HG03045 (cell line): ENCODE measurements around the gene FAM89A.
"Not testable (repeated sequence)": the region's sequence is repeated elsewhere in the genome, so short reads cannot be mapped to it uniquely, and the experiment has no call there.

Experiments
- ATAC-seq: cut with Tn5 transposase; IDR thresholded peaks from one replicate; pipeline ENCODE4 v1.9.1; 2021; ENCODE audit warnings: mild to moderate bottlenecking, moderate library complexity; ENCODE audit not compliant: unreplicated experiment

FAM89A gene

DNA sequence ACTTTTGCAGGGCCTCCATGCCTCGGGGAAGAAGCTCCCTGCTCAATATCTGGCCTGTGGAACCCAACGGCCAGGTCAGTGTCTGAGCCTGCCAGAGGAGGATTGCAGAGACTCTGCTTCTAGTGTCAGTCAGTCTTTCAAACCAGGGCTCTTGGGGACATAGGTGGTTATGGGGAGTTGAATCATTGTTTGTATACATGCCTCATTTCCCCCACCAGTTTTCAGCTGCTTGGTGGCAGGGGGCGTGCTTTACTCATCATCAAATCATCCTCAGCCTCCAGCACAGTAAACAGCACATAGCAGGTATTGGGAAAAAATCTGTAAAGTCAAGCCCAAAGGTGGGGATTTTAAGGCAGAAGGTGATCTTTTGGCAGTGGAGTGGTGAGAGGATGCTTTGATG lies 17.4 kb upstream of the FAM89A start:
- ATAC-seq = no peak

DNA sequence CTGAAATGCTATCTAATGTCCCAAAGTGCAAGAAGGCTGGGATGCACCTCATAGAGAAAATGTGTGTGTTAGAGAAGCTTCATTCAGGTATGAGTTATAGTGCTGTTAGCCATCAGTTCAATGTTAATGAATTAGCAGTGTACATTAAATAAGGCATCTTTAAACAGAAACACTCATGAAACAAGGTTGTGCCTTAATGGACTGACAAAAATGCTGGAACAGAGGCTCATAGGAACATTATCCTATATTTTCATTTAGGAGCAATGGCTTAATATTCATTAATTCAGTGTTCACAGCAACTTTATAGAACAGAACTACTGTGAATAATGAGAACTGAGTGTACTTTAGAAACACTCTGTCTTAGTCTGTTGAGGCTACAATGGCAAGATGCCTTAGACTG lies 15.2 kb upstream of the FAM89A start:
- ATAC-seq = no peak

DNA sequence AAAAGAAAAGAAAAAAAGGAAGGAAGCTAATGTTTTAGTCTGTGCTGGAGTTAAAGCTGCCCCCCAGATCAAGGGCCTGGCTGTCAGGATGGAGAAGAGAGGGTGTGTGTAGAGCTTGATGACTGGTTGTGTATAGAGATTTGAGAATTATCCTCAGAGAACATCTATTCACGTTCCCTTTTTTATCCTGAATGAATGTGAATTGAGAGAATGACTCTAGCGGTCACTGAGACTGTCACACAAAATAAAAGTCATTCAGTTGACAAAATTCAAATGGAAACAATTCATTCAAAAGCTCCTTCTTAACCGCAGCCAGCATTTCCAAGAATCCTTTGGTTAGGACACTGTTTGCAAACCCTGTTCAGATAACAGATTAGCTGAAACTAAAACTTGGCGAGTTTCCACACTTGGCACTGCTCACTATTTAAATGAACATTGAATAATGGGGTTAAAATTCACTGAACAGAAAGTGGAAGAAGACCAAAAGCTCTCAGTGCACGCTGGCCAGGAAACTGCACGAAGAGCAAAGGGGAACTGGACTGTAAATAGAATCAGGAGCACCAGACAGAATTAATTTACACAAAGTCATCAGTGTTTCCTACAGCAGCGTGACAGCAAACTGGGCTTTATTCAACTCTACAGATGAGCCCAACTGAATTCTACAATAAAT lies 13.6 kb upstream of the FAM89A start:
- peak; percentile 65 for ATAC-seq

DNA sequence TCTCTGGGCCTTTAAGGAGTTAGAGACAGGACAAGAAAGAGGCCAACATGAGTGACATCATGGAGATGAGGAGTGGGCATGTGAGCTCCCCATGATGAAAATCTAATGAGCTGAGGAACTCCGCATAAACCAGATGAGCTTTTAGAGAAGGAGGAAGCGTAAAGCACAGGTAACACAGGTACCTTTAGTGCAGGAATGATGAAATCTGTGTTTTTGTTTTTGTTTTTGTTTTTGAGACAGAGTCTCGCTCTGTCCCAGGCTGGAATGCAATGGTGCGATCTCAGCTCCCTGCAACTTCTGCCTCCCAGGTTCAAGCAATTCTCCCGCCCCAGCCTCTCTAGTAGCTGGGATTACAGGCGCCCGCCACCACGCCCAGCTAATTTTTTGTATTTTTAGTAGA lies 12.7 kb upstream of the FAM89A start:
- no peak for ATAC-seq

DNA sequence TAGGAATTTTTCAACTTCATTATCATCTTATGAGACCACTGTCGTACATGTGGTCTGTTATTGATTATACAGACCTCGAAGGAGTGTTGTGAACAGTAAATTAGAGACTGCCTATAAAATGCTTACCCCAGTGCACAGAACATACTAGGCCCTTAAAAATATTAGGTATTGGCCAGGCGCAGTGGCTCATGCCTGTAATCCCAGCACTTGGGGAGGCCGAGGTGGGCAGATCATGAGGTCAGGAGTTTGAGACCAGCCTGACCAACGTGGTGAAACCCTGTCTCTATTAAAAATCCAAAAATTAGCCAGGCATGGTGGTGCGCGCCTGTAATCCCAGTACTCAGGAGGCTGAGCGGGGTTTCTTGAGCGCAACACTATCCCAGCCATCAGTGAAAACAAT lies 10.9 kb upstream of the FAM89A start:
- not testable (repeated sequence) for ATAC-seq

DNA sequence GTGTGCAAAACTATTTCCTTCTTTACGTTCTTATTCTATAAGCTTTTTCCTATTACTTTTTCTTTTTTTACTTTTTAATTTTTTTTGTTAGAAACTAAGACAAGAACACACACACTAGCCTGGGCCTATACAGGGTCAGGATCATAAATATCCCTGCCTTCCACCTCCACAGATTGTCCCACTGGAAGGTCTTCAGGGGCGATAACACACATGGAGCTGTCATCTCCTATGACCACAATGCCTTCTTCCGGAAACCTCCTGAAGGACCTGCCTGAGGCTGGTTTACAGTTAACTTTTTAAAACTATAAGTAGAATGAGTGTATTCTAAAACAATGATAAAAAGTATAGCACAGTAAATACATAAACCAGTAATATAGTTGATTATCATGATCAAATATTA lies 10.3 kb upstream of the FAM89A start:
- ATAC-seq = no peak

DNA sequence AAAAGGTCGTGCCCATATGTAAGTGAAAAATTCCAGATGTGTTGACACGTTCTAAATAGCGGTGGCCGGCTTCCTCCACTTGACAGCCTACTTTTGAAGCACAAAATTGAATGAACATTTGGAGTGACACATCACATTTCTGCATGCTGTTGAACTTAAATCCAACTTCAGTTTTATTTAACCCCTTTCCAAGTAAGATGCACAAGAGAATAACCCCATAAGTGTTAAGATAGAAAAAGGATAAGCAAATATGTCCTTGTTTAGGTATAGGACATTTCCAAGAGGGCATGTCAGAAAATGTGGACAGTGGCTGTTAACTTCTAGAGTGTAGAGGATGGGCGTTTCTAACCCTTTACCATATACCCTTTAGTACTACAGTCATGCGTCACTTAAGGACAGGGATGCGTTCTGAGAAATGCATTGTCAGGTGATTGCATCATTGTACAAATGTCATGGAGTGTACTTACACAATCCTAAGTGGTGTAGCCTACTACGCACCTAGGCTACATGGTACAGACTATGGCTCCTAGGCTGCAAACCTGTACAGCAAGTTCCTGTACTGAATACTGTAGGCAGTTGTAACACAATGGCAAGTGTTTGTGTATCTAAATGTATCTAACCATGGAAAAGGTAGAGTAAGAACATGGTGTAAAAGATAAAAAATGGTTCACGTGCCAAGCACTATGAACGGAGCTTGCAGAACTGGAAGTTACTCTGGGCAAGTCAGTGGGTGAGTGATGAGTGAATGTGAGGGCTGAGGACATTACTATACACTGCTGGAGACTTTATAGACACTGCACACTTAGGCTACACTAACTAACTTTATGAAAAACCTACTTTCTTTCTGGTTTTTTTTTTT lies 9.3 kb upstream of the FAM89A start:
- no peak for ATAC-seq

DNA sequence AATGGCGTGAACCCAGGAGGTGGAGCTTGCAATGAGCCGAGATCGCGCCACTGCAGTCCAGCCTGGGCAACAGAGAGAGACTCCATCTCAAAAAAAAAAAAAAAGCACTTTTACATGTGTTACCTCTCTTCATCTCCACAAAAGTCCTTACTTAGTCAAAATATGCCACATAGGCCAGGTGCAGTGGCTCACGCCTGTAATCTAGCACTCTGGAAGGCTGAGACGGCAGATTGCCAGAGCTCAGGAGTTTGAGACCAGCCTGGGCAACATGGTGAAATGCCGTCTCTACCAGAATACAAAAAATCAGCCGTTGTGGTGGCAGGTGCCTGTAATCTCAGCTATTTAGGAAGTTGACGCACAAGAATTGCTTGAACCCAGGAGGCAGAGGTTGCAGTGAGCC lies 8.4 kb upstream of the FAM89A start:
- ATAC-seq = not testable (repeated sequence)

DNA sequence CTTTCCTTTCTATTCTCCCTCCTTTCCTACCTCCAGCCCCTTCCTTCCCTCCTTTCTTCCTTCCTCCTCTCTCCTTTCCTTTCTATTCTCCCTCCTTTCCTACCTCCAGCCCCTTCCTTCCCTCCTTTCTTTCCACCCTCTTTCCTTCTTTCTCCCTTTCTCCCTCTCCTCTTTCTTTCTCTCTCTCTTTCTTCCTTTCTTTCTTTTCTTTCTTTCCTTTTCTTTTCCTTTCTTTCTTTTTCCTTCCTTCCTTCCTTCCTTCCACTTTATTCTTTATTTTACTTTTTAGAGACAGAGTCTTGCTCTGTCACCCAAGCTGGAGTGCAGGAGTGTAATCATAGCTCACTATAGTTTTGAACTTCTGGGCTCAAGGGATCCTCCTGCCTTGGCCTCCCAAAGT lies 7.5 kb upstream of the FAM89A start:
- not testable (repeated sequence) for ATAC-seq

DNA sequence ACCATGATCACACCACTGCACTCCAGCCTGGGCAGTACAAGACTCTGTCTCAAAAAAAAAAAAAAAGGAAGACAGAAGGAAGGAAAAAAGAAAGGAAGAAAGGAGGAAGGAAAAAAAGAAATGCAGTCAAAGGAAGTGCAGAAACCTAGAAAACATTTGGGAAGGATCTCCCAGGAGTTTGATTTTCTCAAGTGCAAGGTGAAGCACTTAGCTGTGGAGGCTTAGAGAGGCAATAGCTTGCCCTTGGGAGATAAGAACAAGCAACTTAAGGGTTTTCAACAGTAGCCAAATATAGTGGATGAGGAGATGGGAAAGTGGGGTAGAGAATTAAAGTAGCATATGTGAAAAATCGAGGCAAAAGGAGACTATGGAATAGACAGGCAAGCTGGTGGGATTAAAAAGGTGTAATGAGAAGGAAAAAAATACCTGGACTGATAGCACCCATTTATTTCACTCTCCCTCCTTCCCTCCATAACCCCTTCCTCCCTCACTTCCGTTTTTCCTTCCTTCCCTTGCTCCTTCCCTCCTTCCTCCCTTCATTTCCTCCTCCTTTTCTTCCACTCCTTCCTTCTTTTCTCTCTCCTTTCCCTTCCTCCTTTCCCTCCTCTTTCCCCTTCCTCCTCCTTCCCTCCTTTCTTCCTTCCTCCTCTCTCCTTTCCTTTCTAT lies 6.8 kb upstream of the FAM89A start:
- ATAC-seq = no peak

DNA sequence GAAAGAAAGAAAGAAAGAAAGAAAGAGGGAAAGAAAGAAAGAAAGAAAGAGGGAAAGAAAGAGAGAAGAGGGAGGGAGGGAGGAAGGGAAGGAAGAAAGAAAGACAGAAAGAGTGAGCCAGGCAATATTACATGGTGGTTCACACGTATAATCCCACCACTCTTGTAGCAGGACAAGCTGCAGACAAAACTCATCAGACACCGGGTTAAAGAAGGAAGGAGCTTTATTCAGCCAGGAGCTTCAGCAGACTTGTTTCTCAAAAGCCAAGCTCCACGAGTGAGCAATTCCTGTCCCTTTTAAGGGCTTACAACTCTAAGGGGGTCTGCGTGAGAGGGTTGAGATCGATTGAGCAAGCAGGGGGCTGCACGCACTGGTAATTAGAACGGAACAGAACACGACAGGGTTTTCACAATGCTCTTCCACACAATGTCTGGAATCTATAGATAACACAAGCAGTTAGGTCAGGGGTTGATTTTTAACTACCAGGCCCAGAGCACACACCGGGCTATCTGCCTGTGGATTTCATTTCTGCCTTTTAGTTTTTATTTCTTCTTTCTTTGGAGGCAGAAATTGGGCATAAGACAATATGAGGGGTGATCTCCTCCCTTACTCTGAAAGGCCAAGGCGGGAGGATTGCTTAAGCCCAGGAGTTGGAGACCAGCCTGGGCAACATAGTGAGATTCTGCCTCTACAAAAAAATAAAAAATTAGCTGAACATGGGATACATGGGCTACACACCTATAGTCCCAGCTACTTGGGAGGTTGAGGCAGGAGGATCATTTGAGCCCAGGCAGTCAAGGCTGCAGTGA lies 6.1 kb upstream of the FAM89A start:
- ATAC-seq = not testable (repeated sequence)

DNA sequence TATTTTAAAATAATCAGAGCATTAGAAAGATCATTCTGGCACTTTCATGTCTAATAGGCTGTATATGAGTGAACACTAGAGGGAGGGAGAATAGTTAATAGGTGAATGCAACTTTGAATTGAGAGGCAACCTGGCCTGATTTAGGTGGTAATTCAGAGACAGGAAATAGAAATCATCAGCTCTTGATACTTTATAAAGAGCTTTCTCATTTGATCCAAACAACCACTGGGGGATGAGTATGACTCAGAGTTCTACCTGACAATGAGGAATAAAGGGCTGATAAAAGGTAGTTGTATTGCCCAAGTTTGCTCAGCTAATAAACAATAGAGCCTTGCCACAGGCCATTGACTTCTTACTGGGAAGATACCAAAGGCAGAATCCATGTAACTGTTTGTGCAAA lies 5.2 kb upstream of the FAM89A start:
- no peak for ATAC-seq

DNA sequence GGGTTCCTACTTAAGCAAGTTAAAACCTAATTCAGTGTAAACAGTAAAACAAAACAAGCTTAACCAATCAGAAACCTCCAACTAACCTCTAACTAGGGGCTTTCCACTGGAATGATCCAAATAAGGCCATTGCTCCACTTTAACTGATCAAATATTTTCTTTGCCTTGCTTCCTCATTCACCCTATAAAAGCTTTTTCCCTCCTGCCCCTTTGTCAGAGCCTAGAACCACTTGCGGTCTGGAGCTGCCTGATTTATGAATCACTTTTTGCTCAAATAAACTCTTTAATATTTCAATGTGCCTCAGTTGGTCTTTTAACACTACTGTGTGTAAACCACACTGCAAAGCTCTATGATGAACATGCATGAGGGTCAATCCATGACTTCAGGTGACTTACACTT lies 4.5 kb upstream of the FAM89A start:
- no peak for ATAC-seq

DNA sequence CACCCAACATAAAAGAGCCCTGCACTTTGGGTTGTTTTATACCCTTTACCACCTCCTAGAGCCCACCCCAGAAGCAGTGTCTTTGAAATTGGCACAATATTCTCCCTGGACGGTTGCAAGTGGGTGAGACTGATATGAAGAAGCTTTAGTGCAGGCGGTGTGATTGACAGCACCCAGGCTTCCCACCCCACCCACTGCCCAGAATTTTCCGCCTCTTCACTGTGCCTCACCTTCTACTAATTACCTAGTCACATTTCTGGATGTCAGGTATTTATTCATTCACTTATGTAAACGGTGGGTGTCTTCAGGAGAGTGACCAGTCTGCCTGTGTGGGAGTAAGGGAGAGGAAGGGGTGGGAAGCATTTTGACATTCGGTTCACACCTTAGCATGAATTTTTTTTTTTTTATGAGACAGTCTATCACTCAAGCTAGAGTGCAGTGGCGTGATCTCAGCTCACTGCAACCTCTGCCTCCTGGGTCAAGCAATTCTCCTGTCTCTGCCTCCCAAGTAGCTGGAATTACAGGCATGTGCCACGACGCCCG lies 1.7 kb upstream of the FAM89A start:
- ATAC-seq = no peak

DNA sequence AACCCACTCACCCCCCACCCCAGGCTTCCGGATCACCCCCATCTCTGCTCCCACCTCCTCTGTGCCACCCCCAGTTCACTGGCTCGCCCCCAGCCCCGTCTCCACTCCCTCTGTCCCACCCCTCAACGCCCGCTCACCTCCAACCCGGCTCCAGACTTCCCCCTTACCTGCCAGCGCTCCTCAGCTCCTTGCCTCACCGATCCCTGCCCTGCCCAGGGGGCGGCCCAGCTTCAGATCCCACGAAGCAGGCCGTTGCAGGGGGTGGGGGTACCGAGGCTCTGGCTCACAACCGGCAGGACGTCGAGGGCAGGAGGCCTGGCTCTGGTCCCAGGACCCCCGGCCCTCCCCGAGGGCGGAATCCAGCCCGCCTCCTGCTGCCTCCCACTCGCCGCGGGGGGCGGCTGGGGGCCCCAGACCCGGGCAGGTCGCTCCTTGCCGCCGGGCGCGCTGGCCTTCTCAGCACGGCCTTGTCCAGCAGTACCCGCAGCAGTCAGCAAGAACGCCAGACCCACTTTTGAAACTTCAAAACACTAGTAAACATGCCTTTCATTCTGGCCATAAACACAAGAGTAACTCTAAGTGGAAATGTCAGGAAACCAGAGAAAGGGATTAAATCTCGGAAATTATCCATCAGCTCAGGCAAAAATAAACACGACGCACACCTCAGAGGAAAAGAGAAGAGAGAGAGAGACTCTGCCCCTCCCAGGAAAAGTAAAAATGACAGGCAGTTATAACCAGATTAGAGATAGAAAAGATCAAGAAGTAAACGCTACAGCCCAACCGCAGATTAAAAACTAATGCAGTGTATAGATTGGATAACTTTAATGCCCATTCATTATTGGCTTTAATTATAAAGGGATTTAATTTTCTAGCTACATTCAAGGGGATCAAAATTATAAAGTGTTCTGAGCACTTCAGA lies 1.0 kb upstream of the FAM89A start:
- ATAC-seq = no peak

DNA sequence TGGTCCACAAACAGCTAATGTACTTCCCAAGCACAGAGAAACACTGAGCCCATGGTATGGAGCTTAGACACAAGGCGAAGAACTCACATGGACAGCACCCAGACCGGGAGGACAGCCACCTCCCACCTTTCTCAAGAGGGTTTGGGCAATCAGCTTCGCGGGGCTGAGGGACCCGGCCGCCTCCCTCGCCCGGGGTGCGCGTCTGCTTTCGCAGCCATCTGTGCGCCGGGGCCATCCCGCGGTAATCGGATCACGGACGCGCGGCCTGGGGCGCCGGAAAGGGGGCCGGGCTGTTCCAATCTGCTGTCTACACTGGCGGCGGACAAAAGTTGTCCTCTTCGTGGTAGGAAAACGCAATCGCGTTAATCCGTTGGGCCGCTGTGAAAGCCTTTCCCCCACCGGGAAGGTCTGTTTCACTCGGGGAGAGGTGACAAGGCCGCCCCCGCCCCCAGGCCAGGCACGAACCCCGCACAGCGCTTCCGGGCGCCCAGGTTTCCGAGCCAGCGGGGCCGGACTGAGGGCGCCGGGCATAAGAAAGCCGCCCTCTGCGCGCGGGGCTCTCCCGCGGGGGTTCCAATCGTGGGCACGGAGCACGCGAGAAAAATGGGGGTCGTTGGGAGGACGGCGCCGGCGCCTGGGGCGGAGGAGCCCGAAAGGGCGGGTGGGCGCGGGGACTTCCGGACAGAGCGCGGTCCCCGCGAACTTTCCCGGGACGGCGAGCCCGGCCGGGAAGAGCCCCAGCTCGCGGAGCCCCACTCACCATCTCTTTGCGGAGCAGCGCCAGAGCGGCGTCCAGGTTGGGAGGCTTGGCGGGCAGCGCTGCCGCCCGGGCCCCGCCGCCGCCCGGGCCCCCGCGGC lies 664 bp downstream of the FAM89A start:
- ATAC-seq = peak; percentile 40

DNA sequence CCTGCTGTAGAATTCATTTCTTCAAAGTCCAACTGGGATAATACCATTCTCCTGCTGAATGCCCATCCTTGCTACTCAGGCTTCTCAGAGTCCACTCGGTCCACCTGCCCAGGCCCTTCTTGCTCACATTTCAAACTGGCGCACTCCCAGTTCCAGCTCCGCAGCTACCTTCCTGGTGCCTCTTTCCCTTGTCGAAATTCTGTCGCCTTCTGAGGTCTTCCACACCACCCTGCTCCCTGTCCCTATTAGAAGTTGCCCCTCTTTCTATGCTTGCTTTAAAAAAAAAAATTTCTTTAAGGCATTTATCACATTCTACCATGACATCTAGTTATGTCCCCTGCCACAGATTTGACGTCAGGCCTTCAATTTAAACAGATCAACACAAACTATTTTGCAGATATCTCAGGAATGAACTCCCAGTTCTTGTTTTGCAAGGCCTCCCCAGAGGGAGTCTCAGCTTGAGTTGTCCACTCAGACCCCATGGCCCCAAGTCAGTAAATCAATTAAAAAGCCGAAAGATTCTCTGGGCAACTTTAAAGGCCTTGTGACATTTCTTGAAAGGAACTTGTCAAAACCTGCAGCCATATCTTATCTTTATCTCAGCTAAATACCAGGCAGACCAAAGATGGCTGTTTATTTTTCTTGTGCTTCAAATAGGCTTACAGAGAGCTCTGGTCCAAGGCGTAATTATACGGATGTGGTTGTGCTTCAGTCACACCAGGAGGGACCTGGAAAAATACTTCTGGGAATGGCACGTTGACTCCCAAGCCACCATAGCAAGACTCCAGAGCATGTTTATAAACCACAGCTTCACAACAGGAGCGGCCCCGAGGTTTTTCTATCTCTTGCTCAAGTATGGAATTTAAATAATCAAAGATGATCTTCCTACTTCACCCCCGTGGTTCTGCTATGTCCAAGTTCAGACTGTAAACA lies 2.2 kb downstream of the FAM89A start:
- no peak for ATAC-seq

DNA sequence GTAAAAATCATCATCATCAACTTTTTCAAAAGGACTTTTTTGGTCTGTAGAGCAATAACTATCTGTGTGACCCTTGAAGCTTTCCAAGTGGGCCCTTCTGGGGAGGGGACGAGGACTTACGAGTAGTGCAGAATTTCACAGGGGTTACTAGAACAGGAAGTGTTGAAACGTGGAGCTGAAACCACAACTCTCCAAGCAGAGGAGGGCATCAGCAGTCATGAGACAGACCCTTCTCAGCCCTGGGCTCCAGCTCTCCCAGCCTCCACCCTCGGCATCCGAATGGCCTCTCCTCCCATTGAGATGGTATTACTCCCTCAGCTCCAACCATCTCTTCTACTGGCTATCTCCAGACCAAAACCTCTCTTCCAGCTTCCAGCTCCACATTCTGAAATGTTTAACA lies 3.6 kb downstream of the FAM89A start:
- no peak for ATAC-seq
